H1 (cell line): Measurements from ENCODE around the gene PAQR9. TPM values are rescaled to one million over a fixed set of nuclear protein-coding genes. Genes with fewer than 3 reads are reported as not detected.

Experiments
- CTCF ChIA-PET: fragments of 300-600 bp; sonication (Branson Sonifier 250); formaldehyde crosslinking; loops from one replicate; lab custom pipeline; 2021; ENCODE audit not compliant: partially characterized antibody; lab: Charles Lee
- POLR2A ChIA-PET: fragments of 300-600 bp; sonication (Branson Sonifier 250); formaldehyde crosslinking; loops from one replicate; lab custom pipeline; 2021; ENCODE audit warnings: inconsistent platforms; ENCODE audit not compliant: partially characterized antibody; lab: Charles Lee
- DNase-seq, 2 experiments: peaks; one replicate each; pipeline versions ENCODE4 v3.0.0 to v3.0.0-alpha.2; 2010 to 2022; ENCODE audit warnings: low spot score in 2 of 2, low read depth in 1 of 2, mixed read lengths in 1 of 2
- FAIRE-seq: peaks from 2 replicates; lab custom pipeline; 2011; peaks lifted over from hg19 to GRCh38; lab: Jason Lieb, UNC
- H2AFZ ChIP-seq: 2 replicates; pipeline ENCODE4 v1.8.1; 2012; ENCODE audit warnings: low read length, inconsistent platforms
- H2AK5ac ChIP-seq: 2 replicates; pipeline ENCODE4 v1.6.1; 2013; ENCODE audit warnings: low read depth, low read length
- H2BK120ac ChIP-seq: replicated peaks from 2 replicates; pipeline ENCODE3; 2013; ENCODE audit warnings: low read depth, low read length, inconsistent platforms
- H2BK12ac ChIP-seq: 2 replicates; pipeline ENCODE4 v1.6.1; 2013; ENCODE audit warnings: low read depth, low read length
- H2BK15ac ChIP-seq: 2 replicates; pipeline ENCODE4 v1.6.1; 2013; ENCODE audit warnings: low read length
- H2BK20ac ChIP-seq: 2 replicates; pipeline ENCODE4 v1.6.1; 2013; ENCODE audit warnings: low read length
- H2BK5ac ChIP-seq: 2 replicates; pipeline ENCODE4 v1.6.1; 2013; ENCODE audit warnings: low read depth, low read length
- H3K14ac ChIP-seq: 2 replicates; pipeline ENCODE4 v1.6.1; 2013; ENCODE audit warnings: inconsistent platforms; ENCODE audit not compliant: insufficient read length
- H3K18ac ChIP-seq: 2 replicates; pipeline ENCODE4 v1.6.1; 2013; ENCODE audit warnings: low read length; ENCODE audit errors: extremely low read depth
- H3K23ac ChIP-seq: 2 replicates; pipeline ENCODE4 v1.6.1; 2013; ENCODE audit warnings: inconsistent platforms; ENCODE audit not compliant: insufficient read length
- H3K23me2 ChIP-seq: 2 replicates; pipeline ENCODE4 v1.6.1; 2013; ENCODE audit warnings: low read depth, low read length
- H3K27ac ChIP-seq: 2 replicates; pipeline ENCODE4 v1.6.1; 2011; ENCODE audit warnings: low read depth, low read length, inconsistent platforms
- H3K27me3 ChIP-seq, 4 experiments: replicated peaks in 1 of 4; 1 replicate in 1 of 4; 2 replicates in 3 of 4; pipeline versions ENCODE4 v1.6.1 to v1.8.1; 2011 to 2013; ENCODE audit warnings: low read length in 3 of 4, mild to moderate bottlenecking in 3 of 4, inconsistent platforms in 2 of 4, mixed read lengths in 2 of 4, moderate library complexity in 1 of 4; ENCODE audit not compliant: control insufficient read depth in 3 of 4, insufficient read depth in 3 of 4; ENCODE audit errors: extremely low read depth in 1 of 4
- H3K36me3 ChIP-seq, 4 experiments: 2 replicates each; pipeline versions ENCODE4 v1.6.1 to v1.8.1; 2011 to 2013; ENCODE audit warnings: mild to moderate bottlenecking in 4 of 4, low read length in 3 of 4, moderate library complexity in 2 of 4, control low read depth in 1 of 4, inconsistent platforms in 1 of 4; ENCODE audit not compliant: insufficient read depth in 4 of 4, control insufficient read depth in 2 of 4
- H3K4ac ChIP-seq: replicated peaks from 2 replicates; pipeline ENCODE3; 2013; ENCODE audit warnings: low read length, low read depth, mixed read lengths, inconsistent platforms; ENCODE audit not compliant: insufficient read length
- H3K4me1 ChIP-seq, 4 experiments: replicated peaks in 1 of 4; 1 replicate in 1 of 4; 2 replicates in 3 of 4; pipeline versions ENCODE4 v1.6.1 to v1.8.1; 2011 to 2013; ENCODE audit warnings: low read length in 3 of 4, inconsistent platforms in 2 of 4, mixed read lengths in 1 of 4; ENCODE audit not compliant: insufficient read depth in 4 of 4, control insufficient read depth in 3 of 4
- H3K4me2 ChIP-seq, 2 experiments: 2 replicates each; pipeline versions ENCODE4 v1.6.1 to v1.8.1; 2011 to 2013; ENCODE audit warnings: low read depth in 2 of 2, low read length in 2 of 2, control low read depth in 1 of 2, inconsistent platforms in 1 of 2, mild to moderate bottlenecking in 1 of 2; ENCODE audit not compliant: insufficient read depth in 1 of 2
- H3K4me3 ChIP-seq, 4 experiments: fragments of 200-600, 300-600 bp in 1 of 4; sonication (generic), shearing (Covaris generic), sonication (Bioruptor Twin) in 1 of 4; 2 replicates each; pipeline versions ENCODE4 v1.5.1 to v1.8.1; 2011 to 2016; ENCODE audit warnings: low read length in 4 of 4, low read depth in 3 of 4, control low read depth in 2 of 4, inconsistent platforms in 2 of 4, mild to moderate bottlenecking in 2 of 4, mixed read lengths in 1 of 4, moderate library complexity in 1 of 4; ENCODE audit not compliant: insufficient read depth in 2 of 4; ENCODE audit errors: extremely low read depth in 1 of 4
- H3K56ac ChIP-seq: replicated peaks from 2 replicates; pipeline ENCODE3; 2013; ENCODE audit warnings: low read depth, mild to moderate bottlenecking, mixed read lengths, low read length, inconsistent platforms; ENCODE audit not compliant: insufficient read length
- H3K79me1 ChIP-seq: 2 replicates; pipeline ENCODE4 v1.6.1; 2013; ENCODE audit warnings: low read depth, low read length, control low read depth
- H3K79me2 ChIP-seq, 2 experiments: 2 replicates each; pipeline versions ENCODE4 v1.6.1 to v1.8.1; 2012 to 2013; ENCODE audit warnings: low read length in 2 of 2, mild to moderate bottlenecking in 2 of 2, inconsistent platforms in 1 of 2; ENCODE audit not compliant: insufficient read depth in 2 of 2, control insufficient read depth in 1 of 2
- H3K9ac ChIP-seq, 4 experiments: replicated peaks in 1 of 4; 1 replicate in 1 of 4; 2 replicates in 3 of 4; pipeline versions ENCODE4 v1.6.1 to v1.8.1; 2011 to 2013; ENCODE audit warnings: low read depth in 3 of 4, low read length in 3 of 4, control low read depth in 2 of 4, mild to moderate bottlenecking in 2 of 4, moderate library complexity in 2 of 4, inconsistent platforms in 1 of 4; ENCODE audit errors: extremely low read depth in 1 of 4
- H3K9me3 ChIP-seq, 2 experiments: 2 replicates each; pipeline versions ENCODE4 v1.6.1 to v1.8.1; 2012 to 2013; ENCODE audit warnings: mild to moderate bottlenecking in 2 of 2, moderate library complexity in 2 of 2, control low read depth in 1 of 2, inconsistent platforms in 1 of 2, low read depth in 1 of 2, low read length in 1 of 2, mixed read lengths in 1 of 2; ENCODE audit not compliant: insufficient read depth in 2 of 2
- H4K20me1 ChIP-seq, 2 experiments: replicated peaks in 1 of 2; 2 replicates each; pipeline versions ENCODE3 to v1.8.1; 2011 to 2013; ENCODE audit warnings: inconsistent platforms in 2 of 2, low read length in 2 of 2, mild to moderate bottlenecking in 1 of 2; ENCODE audit not compliant: insufficient read depth in 2 of 2, control insufficient read depth in 1 of 2
- H4K5ac ChIP-seq: 2 replicates; pipeline ENCODE4 v1.6.1; 2013; ENCODE audit warnings: low read length, low read depth, mixed read lengths, inconsistent platforms; ENCODE audit not compliant: insufficient read length
- H4K8ac ChIP-seq: 2 replicates; pipeline ENCODE4 v1.8.0; 2013; ENCODE audit warnings: mild to moderate bottlenecking, moderate library complexity, low read length, inconsistent platforms; ENCODE audit not compliant: insufficient read depth; ENCODE audit errors: extremely low read depth
- H4K91ac ChIP-seq: replicated peaks from 2 replicates; pipeline ENCODE3; 2013; ENCODE audit warnings: low read length, mixed read lengths, inconsistent platforms; ENCODE audit not compliant: insufficient read length
- ASH2L ChIP-seq: fragments of 200-600, 300-600 bp; sonication (generic); IDR thresholded peaks from one replicate; pipeline ENCODE4 v1.7.1; 2017; ENCODE audit warnings: low read length
- BRCA1 ChIP-seq: IDR thresholded peaks from 2 replicates; pipeline ENCODE4 v1.6.1; 2012; ENCODE audit warnings: low read depth, low read length, improper control_type of control experiment
- CBX8 ChIP-seq: fragments of 300-800, 300-1000 bp; sonication (generic); IDR thresholded peaks from 2 replicates; pipeline ENCODE4 v1.7.1; 2016; ENCODE audit warnings: low read depth, low read length, borderline replicate concordance
- CREB1 ChIP-seq: IDR thresholded peaks from 2 replicates; pipeline ENCODE4 v1.6.1; 2012; ENCODE audit warnings: inconsistent platforms
- JUN ChIP-seq: IDR thresholded peaks from 2 replicates; pipeline ENCODE4 v1.6.1; 2011; ENCODE audit warnings: low read depth, mild to moderate bottlenecking, improper control_type of control experiment, low read length
- NANOG ChIP-seq: IDR thresholded peaks from 2 replicates; pipeline ENCODE4 v1.6.1; 2011; ENCODE audit warnings: low read length, low read depth, mild to moderate bottlenecking, inconsistent platforms; ENCODE audit not compliant: insufficient read depth, poor library complexity, severe bottlenecking
- RXRA ChIP-seq: IDR thresholded peaks from 2 replicates; pipeline ENCODE4 v1.6.1; 2011; ENCODE audit warnings: low read depth, mild to moderate bottlenecking, low read length, moderate library complexity; ENCODE audit not compliant: insufficient read depth
- SP1 ChIP-seq: IDR thresholded peaks from 2 replicates; pipeline ENCODE4 v1.6.1; 2011; ENCODE audit warnings: low read depth, low read length
- TEAD4 ChIP-seq: IDR thresholded peaks from 2 replicates; pipeline ENCODE4 v1.6.1; 2012; ENCODE audit warnings: low read depth, low read length, inconsistent platforms, mixed read lengths
- YY1 ChIP-seq: IDR thresholded peaks from 2 replicates; pipeline ENCODE4 v1.6.1; 2011; ENCODE audit warnings: low read depth, mild to moderate bottlenecking, low read length
- WGBS, 2 experiments: shearing (Covaris generic) in 1 of 2; methylation state at CpG; one replicate each; pipeline versions ENCODE4 v1.1.6 to v1.1.7; 2013 to 2015; ENCODE audit warnings: low lambda C conversion rate in 2 of 2, mixed read lengths in 2 of 2, inconsistent platforms in 1 of 2, low coverage in 1 of 2, missing lambda C conversion rate in 1 of 2; ENCODE audit not compliant: insufficient replicate concordance in 2 of 2, insufficient coverage in 1 of 2, insufficient read length in 1 of 2; ENCODE audit errors: extremely low coverage in 1 of 2, missing lambda C conversion rate in 1 of 2; 5-methylcytosine and 5-hydroxymethylcytosine counted together
- polyA plus RNA-seq, 7 experiments: library from polyadenylated mRNA; depleted of rRNA in 3 of 7; stranded (reverse) in 5 of 7; unstranded in 2 of 7; fragments of >200 nt in 5 of 7; fragments of 200-250 nt in 2 of 7; gene quantifications; 1 replicate in 5 of 7; 2 replicates in 1 of 7; 4 replicates in 1 of 7; pipeline versions ENCODE4 v1.2.1 to v1.2.3, GENCODE V29; 2011 to 2013; ENCODE audit warnings: missing spikeins in 2 of 7, mixed read lengths in 2 of 7
- total RNA-seq: library from RNA; stranded (reverse); fragmentation: NEBNext Ultra II Directional; extraction: Animal tissue kit (Norgen Biotek cat#: 25700); gene quantifications from 2 replicates; pipeline ENCODE4 v1.2.1, GENCODE V29; 2021

PAQR9 gene
- total and polyA plus RNA-seq, 2 of the 8 experiments (the other 6 are each of a cell fraction or from before 2014, with no cell fraction given): 2.6 to 5.2 TPM

GRCh38 chr3:143001369-143002082 lies 38.1 kb upstream of the PAQR9 start, which contains the start of gene U2SURP:
Gene U2SURP, plus strand, starts transcription at chr3:143001570. Its CDS starts 59 bp downstream, at chr3:143001629.
- WGBS, 2 experiments: 2% methylated on average over 55 of the region's 55 CpGs; no CpG with 5 or more reads in 1 of the 2 experiments
- Histone ChIP-seq H3K9me3 (no peaks in the 10 kb centered on the region), H3K27me3 (no peaks in the 10 kb centered on the region), H3K23ac (no peak within 1 kb of the TSS), H2BK120ac (no peak within 1 kb of the TSS), H2AK5ac (0 out of 2 replicates have a peak within 1 kb of the TSS, but pooled peaks have one; percentile 24), H4K91ac (peak within 1 kb of the TSS; percentile 27), H3K27ac (peak within 1 kb of the TSS; percentile 89), H3K4me1 (peaks cover 0 to 4% (median 2%) of the 10 kb centered on the region in 4 experiments; a peak in 2 of 7 replicates), H2BK20ac (no peak within 1 kb of the TSS), H3K14ac (no peak within 1 kb of the TSS), H3K36me3 (no peaks in the 10 kb centered on the region), H2BK15ac (peak within 1 kb of the TSS; percentile 55; the same call in 1 of the 2 replicates), H3K9ac (peak within 1 kb of the TSS; percentile 89 to 98 (median 94)), H3K4me2 (peak within 1 kb of the TSS; percentile 78 to 85), H3K23me2 (peaks cover 7% of the 10 kb centered on the region; the same call in 1 of the 2 replicates), H4K5ac (peak within 1 kb of the TSS; percentile 73), H2AFZ (peak within 1 kb of the TSS; percentile 82; the same call in 1 of the 2 replicates), H4K8ac (peak within 1 kb of the TSS; percentile 98), H3K18ac (peak within 1 kb of the TSS; percentile 75), H3K79me2 (peaks cover 40 to 55% of the 10 kb centered on the region in 2 experiments), H2BK12ac (peak within 1 kb of the TSS; percentile 84; the same call in 1 of the 2 replicates), H3K4ac (peak within 1 kb of the TSS; percentile 61), H3K79me1 (no peaks in the 10 kb centered on the region; the same call in 1 of the 2 replicates), H4K20me1 (peaks cover 2 to 4% of the 10 kb centered on the region in 2 experiments), H2BK5ac (peak within 1 kb of the TSS; percentile 97), H3K4me3 (peak within 1 kb of the TSS; percentile 81 to 99 (median 90)), H3K56ac (peak within 1 kb of the TSS; percentile 59)
- FAIRE-seq (peak; percentile 68), DNase-seq (peak; percentile 86)
- CTCF ChIA-PET: interaction anchor here (0.6 to 2.6 kb wide), 7 partner anchors 10 to 652 kb away, joined by 4 to 12 read pairs (median 6); no protein-coding TSS in a partner anchor
- POLR2A ChIA-PET: interaction anchor here (0.7 to 3.2 kb wide), 27 partner anchors 9 to 970 kb away, joined by 3 to 25 read pairs (median 3); partner anchors contain the start of genes DIPK2A, PAQR9 and TRPC1
- TF ChIP-seq BRCA1: no peak
- TF ChIP-seq TEAD4: peak; percentile 49
- TF ChIP-seq JUN: no peak
- peak; percentile 98 for TF ChIP-seq YY1
- no peak for TF ChIP-seq RXRA
- TF ChIP-seq CREB1: peak; percentile 78
- TF ChIP-seq SP1: peak; percentile 72
- TF ChIP-seq NANOG: no peak
- TF ChIP-seq ASH2L: peak; percentile 98
- no peak for TF ChIP-seq CBX8
